Measurements from ENCODE around the gene BRD8.
A peak's percentile ranks its signal among the peaks of the same experiment; 100 is the strongest.
"Not testable (repeated sequence)": the region's sequence is repeated elsewhere in the genome, so short reads cannot be mapped to it uniquely, and the experiment has no call there.

Gene BRD8

DNA sequence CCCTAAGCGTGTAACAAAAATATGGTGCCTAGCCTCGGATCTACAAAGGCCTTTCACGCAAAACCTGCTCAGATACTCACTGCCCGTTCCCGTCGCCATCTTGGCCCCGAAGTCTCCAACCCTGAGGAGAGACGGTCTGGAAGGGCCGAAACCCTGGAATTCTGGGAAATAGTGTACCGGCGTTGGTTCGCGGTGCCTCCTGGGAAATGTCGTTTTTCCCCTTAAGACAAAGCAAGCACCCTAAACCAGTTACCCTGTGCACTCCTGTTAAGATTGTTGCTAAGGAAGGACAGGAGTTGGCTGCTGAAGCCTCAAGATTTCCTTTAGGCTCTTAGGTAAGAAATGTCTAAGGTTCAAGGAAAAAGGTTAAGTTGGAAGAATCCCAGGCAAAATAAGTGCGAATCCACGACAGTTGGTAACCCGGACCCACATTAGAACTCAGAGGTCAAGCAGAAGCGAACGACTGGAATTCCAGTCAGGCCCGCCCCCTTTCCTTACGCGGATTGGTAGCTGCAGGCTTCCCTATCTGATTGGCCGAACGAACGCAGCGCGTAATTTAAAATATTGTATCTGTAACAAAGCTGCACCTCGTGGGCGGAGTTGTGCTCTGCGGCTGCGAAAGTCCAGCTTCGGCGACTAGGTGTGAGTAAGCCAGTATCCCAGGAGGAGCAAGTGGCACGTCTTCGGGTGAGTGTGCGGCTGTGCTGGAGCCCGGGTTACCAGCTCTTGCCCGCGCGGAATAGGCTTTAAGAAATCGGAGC is at the start of gene BRD8, which contains the start of gene KIF20A:
BRD8 (minus strand) TSS at position 115 of the 761 bp plus-strand sequence; CDS start at position 99, 16 bp downstream.
KIF20A (plus strand) TSS at position 597 of the 761 bp plus-strand sequence. CDS start 569 bp downstream, outside the sequence.
- Histone ChIP-seq H3K9me3 (ENCODE audit: control insufficient read depth in 1 of 2, low read length in 2 of 2) (no peaks in the 10 kb centered on the region), H3K36me3 (ENCODE audit: control insufficient read depth in 1 of 2, insufficient read depth in 2 of 2, low read length in 2 of 2) (peaks cover 7 to 34% of the 10 kb centered on the region in 2 donors), H3K27ac (ENCODE audit: low read depth, low read length) (peak within 1 kb of the TSS; percentile 64), H3K4me3 (ENCODE audit: low read depth in 1 of 2, low read length in 2 of 2) (peak within 1 kb of the TSS; percentile 95 to 96), H3K27me3 (ENCODE audit: control insufficient read depth in 1 of 2, insufficient read depth in 2 of 2, low read length in 2 of 2) (no peaks in the 10 kb centered on the region), H3K4me1 (ENCODE audit: control insufficient read depth in 1 of 2, insufficient read depth in 2 of 2, low read length in 2 of 2) (peaks cover 15 to 20% of the 10 kb centered on the region in 2 donors), H3K9ac (ENCODE audit: low read depth in 1 of 2, low read length in 2 of 2) (peak within 1 kb of the TSS; percentile 69 to 86)

DNA sequence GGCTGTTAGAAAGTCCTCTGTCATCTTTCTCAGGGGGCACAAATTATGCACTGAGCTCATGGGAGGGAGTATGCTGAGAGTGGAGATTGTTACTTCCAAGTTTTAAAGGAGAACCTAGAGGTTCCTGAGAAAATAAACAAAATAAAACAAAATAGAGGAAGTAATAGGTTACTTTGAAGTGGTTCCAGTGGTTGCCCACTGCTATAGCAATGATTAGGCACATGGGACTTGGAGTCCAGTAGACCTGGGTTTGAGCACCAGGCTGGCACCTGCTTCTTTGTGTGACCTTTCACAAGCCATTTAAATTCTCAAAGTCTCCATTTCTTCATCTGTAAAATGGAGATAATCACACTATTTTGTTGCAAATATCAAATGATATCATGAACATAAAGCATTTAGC is 48.5 kb upstream of the BRD8 start:
- peaks cover 0 to 10% of the 10 kb centered on the region in 2 donors for H3K4me1 ChIP-seq (ENCODE audit: control insufficient read depth in 1 of 2, insufficient read depth in 2 of 2, low read length in 2 of 2)

GRCh38 chr5:138224712-138225111 is 46.3 kb upstream of the BRD8 start:
- no peak overlapping the region for H3K4me3 ChIP-seq (ENCODE audit: low read depth in 1 of 2, low read length in 2 of 2)
- no peak overlapping the region for H3K9ac ChIP-seq (ENCODE audit: low read depth in 1 of 2, low read length in 2 of 2)
- peaks cover 8 to 13% of the 10 kb centered on the region in 2 donors for H3K9me3 ChIP-seq (ENCODE audit: control insufficient read depth in 1 of 2, low read length in 2 of 2)
- no peaks in the 10 kb centered on the region for H3K27me3 ChIP-seq (ENCODE audit: control insufficient read depth in 1 of 2, insufficient read depth in 2 of 2, low read length in 2 of 2)
- no peaks in the 10 kb centered on the region for H3K36me3 ChIP-seq (ENCODE audit: control insufficient read depth in 1 of 2, insufficient read depth in 2 of 2, low read length in 2 of 2)
- no peak overlapping the region for H3K27ac ChIP-seq (ENCODE audit: low read depth, low read length)
- no peaks in the 10 kb centered on the region for H3K4me1 ChIP-seq (ENCODE audit: control insufficient read depth in 1 of 2, insufficient read depth in 2 of 2, low read length in 2 of 2)

More for the DNA sequence above, 48.5 kb upstream of the BRD8 start:
- H3K9ac ChIP-seq (ENCODE audit: low read depth in 1 of 2, low read length in 2 of 2) = no peak overlapping the region
- H3K36me3 ChIP-seq (ENCODE audit: control insufficient read depth in 1 of 2, insufficient read depth in 2 of 2, low read length in 2 of 2) = no peaks in the 10 kb centered on the region
- H3K27me3 ChIP-seq (ENCODE audit: control insufficient read depth in 1 of 2, insufficient read depth in 2 of 2, low read length in 2 of 2) = no peaks in the 10 kb centered on the region
- no peak overlapping the region for H3K4me3 ChIP-seq (ENCODE audit: low read depth in 1 of 2, low read length in 2 of 2)
- H3K9me3 ChIP-seq (ENCODE audit: control insufficient read depth in 1 of 2, low read length in 2 of 2) = peaks cover 8 to 13% of the 10 kb centered on the region in 2 donors
- H3K27ac ChIP-seq (ENCODE audit: low read depth, low read length) = no peak overlapping the region

- Histone ChIP-seq H3K36me3 (ENCODE audit: control insufficient read depth in 1 of 2, insufficient read depth in 2 of 2, low read length in 2 of 2) (no peaks in the 10 kb centered on the region), H3K4me1 (ENCODE audit: control insufficient read depth in 1 of 2, insufficient read depth in 2 of 2, low read length in 2 of 2) (no peaks in the 10 kb centered on the region), H3K4me3 (ENCODE audit: low read depth in 1 of 2, low read length in 2 of 2) (no peak overlapping the region), H3K9ac (ENCODE audit: low read depth in 1 of 2, low read length in 2 of 2) (no peak overlapping the region), H3K27me3 (ENCODE audit: control insufficient read depth in 1 of 2, insufficient read depth in 2 of 2, low read length in 2 of 2) (no peaks in the 10 kb centered on the region), H3K27ac (ENCODE audit: low read depth, low read length) (no peak overlapping the region), H3K9me3 (ENCODE audit: control insufficient read depth in 1 of 2, low read length in 2 of 2) (peaks cover 8 to 13% of the 10 kb centered on the region in 2 donors)
Measured at GRCh38 chr5:138223532-138223931, 45.1 kb upstream of the BRD8 start.

GRCh38 chr5:138216799-138217198 is 38.4 kb upstream of the BRD8 start:
- Histone ChIP-seq H3K9ac (ENCODE audit: low read depth in 1 of 2, low read length in 2 of 2) (no peak overlapping the region), H3K27ac (ENCODE audit: low read depth, low read length) (no peak overlapping the region), H3K9me3 (ENCODE audit: control insufficient read depth in 1 of 2, low read length in 2 of 2) (no peaks in the 10 kb centered on the region)

GRCh38 chr5:138213161-138214029 is 35.0 kb upstream of the BRD8 start, which contains the start of gene CDC23:
CDC23 (minus strand) TSS chr5:138213323; CDS start chr5:138213312, 11 bp downstream.
- Histone ChIP-seq H3K4me3 (ENCODE audit: low read depth in 1 of 2, low read length in 2 of 2) (peak within 1 kb of the TSS; percentile 91 to 100), H3K9ac (ENCODE audit: low read depth in 1 of 2, low read length in 2 of 2) (peak within 1 kb of the TSS; percentile 77 to 99), H3K4me1 (ENCODE audit: control insufficient read depth in 1 of 2, insufficient read depth in 2 of 2, low read length in 2 of 2) (peaks cover 6 to 18% of the 10 kb centered on the region in 2 donors), H3K27me3 (ENCODE audit: control insufficient read depth in 1 of 2, insufficient read depth in 2 of 2, low read length in 2 of 2) (no peaks in the 10 kb centered on the region), H3K36me3 (ENCODE audit: control insufficient read depth in 1 of 2, insufficient read depth in 2 of 2, low read length in 2 of 2) (peaks cover 0 to 4% of the 10 kb centered on the region in 2 donors), H3K27ac (ENCODE audit: low read depth, low read length) (no peak within 1 kb of the TSS), H3K9me3 (ENCODE audit: control insufficient read depth in 1 of 2, low read length in 2 of 2) (no peaks in the 10 kb centered on the region)

More at GRCh38 chr5:138216799-138217198, 38.4 kb upstream of the BRD8 start:
- Histone ChIP-seq H3K4me1 (ENCODE audit: control insufficient read depth in 1 of 2, insufficient read depth in 2 of 2, low read length in 2 of 2) (peaks cover 4 to 12% of the 10 kb centered on the region in 2 donors), H3K4me3 (ENCODE audit: low read depth in 1 of 2, low read length in 2 of 2) (no peak overlapping the region), H3K36me3 (ENCODE audit: control insufficient read depth in 1 of 2, insufficient read depth in 2 of 2, low read length in 2 of 2) (no peaks in the 10 kb centered on the region), H3K27me3 (ENCODE audit: control insufficient read depth in 1 of 2, insufficient read depth in 2 of 2, low read length in 2 of 2) (no peaks in the 10 kb centered on the region)

DNA sequence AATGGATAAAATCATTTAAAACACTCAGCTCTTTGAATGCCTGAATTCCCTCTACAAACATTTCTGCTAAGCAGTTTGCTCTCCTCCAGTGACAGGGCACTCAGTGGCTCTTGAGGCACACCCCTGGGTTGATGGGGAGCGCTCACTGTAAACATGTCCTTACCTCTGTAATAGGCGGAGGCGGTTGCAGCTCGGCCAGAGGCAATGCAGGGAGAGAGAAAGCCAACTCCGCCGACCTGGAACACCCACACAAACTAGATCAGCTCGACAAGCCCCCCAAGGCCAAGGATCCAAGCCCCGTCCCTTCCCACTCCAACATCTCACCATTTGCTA is 34.4 kb upstream of the BRD8 start:
- no peaks in the 10 kb centered on the region for H3K27me3 ChIP-seq (ENCODE audit: control insufficient read depth in 1 of 2, insufficient read depth in 2 of 2, low read length in 2 of 2)
- H3K4me3 ChIP-seq (ENCODE audit: low read depth in 1 of 2, low read length in 2 of 2) = peak overlapping the region; percentile 91 to 100
- peaks cover 0 to 4% of the 10 kb centered on the region in 2 donors for H3K36me3 ChIP-seq (ENCODE audit: control insufficient read depth in 1 of 2, insufficient read depth in 2 of 2, low read length in 2 of 2)
- no peak overlapping the region for H3K27ac ChIP-seq (ENCODE audit: low read depth, low read length)
- peaks cover 6 to 18% of the 10 kb centered on the region in 2 donors for H3K4me1 ChIP-seq (ENCODE audit: control insufficient read depth in 1 of 2, insufficient read depth in 2 of 2, low read length in 2 of 2)
- H3K9ac ChIP-seq (ENCODE audit: low read depth in 1 of 2, low read length in 2 of 2) = peak overlapping the region; percentile 77 to 99
- H3K9me3 ChIP-seq (ENCODE audit: control insufficient read depth in 1 of 2, low read length in 2 of 2) = no peaks in the 10 kb centered on the region

- Histone ChIP-seq H3K27ac (ENCODE audit: low read depth, low read length) (no peak overlapping the region), H3K36me3 (ENCODE audit: control insufficient read depth in 1 of 2, insufficient read depth in 2 of 2, low read length in 2 of 2) (peaks cover 0 to 7% of the 10 kb centered on the region in 2 donors), H3K4me1 (ENCODE audit: control insufficient read depth in 1 of 2, insufficient read depth in 2 of 2, low read length in 2 of 2) (peaks cover 6 to 18% of the 10 kb centered on the region in 2 donors), H3K27me3 (ENCODE audit: control insufficient read depth in 1 of 2, insufficient read depth in 2 of 2, low read length in 2 of 2) (no peaks in the 10 kb centered on the region), H3K9me3 (ENCODE audit: control insufficient read depth in 1 of 2, low read length in 2 of 2) (no peaks in the 10 kb centered on the region), H3K4me3 (ENCODE audit: low read depth in 1 of 2, low read length in 2 of 2) (no peak overlapping the region), H3K9ac (ENCODE audit: low read depth in 1 of 2, low read length in 2 of 2) (no peak overlapping the region)
Measured at GRCh38 chr5:138210985-138211384, 32.6 kb upstream of the BRD8 start.

DNA sequence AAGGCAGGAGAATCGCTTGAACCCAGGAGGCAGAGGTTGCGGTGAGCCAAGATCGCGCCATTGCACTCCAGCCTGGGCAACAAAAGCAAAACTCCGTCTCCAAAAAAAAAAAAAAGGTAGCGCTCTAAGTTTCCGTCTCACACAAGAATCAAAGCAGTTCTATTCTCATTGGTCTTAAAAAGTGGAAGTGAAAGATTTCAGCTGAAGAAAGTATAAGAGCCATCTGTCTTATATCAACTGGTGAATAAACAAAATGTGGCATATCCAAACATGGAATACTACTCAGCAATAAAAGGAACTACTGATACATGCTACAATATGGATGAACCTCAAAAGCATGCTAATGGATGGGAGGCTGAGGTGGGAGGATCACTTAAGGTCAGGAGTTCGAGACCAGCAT is 15.4 kb upstream of the BRD8 start:
- not testable (repeated sequence) for H3K9ac ChIP-seq (ENCODE audit: low read depth in 1 of 2, low read length in 2 of 2); H3K4me1 ChIP-seq (ENCODE audit: control insufficient read depth in 1 of 2, insufficient read depth in 2 of 2, low read length in 2 of 2); H3K27ac ChIP-seq (ENCODE audit: low read depth, low read length); H3K27me3 ChIP-seq (ENCODE audit: control insufficient read depth in 1 of 2, insufficient read depth in 2 of 2, low read length in 2 of 2); H3K9me3 ChIP-seq (ENCODE audit: control insufficient read depth in 1 of 2, low read length in 2 of 2); H3K4me3 ChIP-seq (ENCODE audit: low read depth in 1 of 2, low read length in 2 of 2)
- peaks cover 27 to 53% of the 10 kb centered on the region in 2 donors for H3K36me3 ChIP-seq (ENCODE audit: control insufficient read depth in 1 of 2, insufficient read depth in 2 of 2, low read length in 2 of 2)

- H3K4me1 ChIP-seq (ENCODE audit: control insufficient read depth in 1 of 2, insufficient read depth in 2 of 2, low read length in 2 of 2) = no peaks in the 10 kb centered on the region
- peaks cover 32 to 53% of the 10 kb centered on the region in 2 donors for H3K36me3 ChIP-seq (ENCODE audit: control insufficient read depth in 1 of 2, insufficient read depth in 2 of 2, low read length in 2 of 2)
- H3K4me3 ChIP-seq (ENCODE audit: low read depth in 1 of 2, low read length in 2 of 2) = no peak overlapping the region
- H3K27me3 ChIP-seq (ENCODE audit: control insufficient read depth in 1 of 2, insufficient read depth in 2 of 2, low read length in 2 of 2) = no peaks in the 10 kb centered on the region
- no peaks in the 10 kb centered on the region for H3K9me3 ChIP-seq (ENCODE audit: control insufficient read depth in 1 of 2, low read length in 2 of 2)
- no peak overlapping the region for H3K9ac ChIP-seq (ENCODE audit: low read depth in 1 of 2, low read length in 2 of 2)
- H3K27ac ChIP-seq (ENCODE audit: low read depth, low read length) = no peak overlapping the region
Measured at GRCh38 chr5:138192826-138193225, 14.4 kb upstream of the BRD8 start.
